Measurements from ENCODE around the gene SAYSD1.

Gene SAYSD1

DNA sequence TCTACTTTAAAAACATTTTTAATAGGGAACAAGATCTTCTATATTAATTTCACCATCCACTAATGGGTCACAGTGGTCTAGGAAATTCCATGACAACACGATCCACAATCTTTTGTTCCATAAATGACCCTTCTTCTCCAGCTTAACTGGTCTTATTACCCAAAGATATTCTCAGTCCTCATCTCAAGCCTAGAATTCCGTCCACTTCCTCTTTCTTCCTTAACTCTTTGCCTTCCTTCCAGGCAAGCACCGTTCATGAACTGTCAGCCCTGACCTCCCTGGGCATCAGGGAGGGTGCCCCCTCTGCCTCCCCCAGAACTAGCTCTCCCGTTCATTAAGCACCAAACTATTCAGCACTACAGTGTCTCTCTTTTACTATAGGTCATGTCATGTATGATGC is 8.0 kb downstream of the SAYSD1 start:
- Histone ChIP-seq H3K27ac (no peak overlapping the region), H3K36me3 (peaks cover 12% of the 10 kb centered on the region), H3K9me3 (ENCODE audit: severe bottlenecking) (no peaks in the 10 kb centered on the region), H3K27me3 (ENCODE audit: insufficient read depth, low read depth, severe bottlenecking) (no peaks in the 10 kb centered on the region), H3K4me3 (ENCODE audit: low read depth, low read length) (no peak overlapping the region)
- no peak for DNase-seq
- TF ChIP-seq, protein P1, sequence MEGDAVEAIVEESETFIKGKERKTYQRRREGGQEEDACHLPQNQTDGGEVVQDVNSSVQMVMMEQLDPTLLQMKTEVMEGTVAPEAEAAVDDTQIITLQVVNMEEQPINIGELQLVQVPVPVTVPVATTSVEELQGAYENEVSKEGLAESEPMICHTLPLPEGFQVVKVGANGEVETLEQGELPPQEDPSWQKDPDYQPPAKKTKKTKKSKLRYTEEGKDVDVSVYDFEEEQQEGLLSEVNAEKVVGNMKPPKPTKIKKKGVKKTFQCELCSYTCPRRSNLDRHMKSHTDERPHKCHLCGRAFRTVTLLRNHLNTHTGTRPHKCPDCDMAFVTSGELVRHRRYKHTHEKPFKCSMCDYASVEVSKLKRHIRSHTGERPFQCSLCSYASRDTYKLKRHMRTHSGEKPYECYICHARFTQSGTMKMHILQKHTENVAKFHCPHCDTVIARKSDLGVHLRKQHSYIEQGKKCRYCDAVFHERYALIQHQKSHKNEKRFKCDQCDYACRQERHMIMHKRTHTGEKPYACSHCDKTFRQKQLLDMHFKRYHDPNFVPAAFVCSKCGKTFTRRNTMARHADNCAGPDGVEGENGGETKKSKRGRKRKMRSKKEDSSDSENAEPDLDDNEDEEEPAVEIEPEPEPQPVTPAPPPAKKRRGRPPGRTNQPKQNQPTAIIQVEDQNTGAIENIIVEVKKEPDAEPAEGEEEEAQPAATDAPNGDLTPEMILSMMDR (IDR thresholded peaks at IDR 0.05; ENCODE audit: low read depth, low read length): no peak

- H3K4me3 ChIP-seq (ENCODE audit: low read depth, low read length): no peak overlapping the region
- peaks cover 8% of the 10 kb centered on the region; the same call in 1 of the 2 replicates for H3K36me3 ChIP-seq
- no peaks in the 10 kb centered on the region for H3K9me3 ChIP-seq (ENCODE audit: severe bottlenecking)
- H3K27ac ChIP-seq: no peak overlapping the region; the same call in 1 of the 2 replicates
- no peak for DNase-seq
- no peaks in the 10 kb centered on the region for H3K27me3 ChIP-seq (ENCODE audit: insufficient read depth, low read depth, severe bottlenecking)
- TF ChIP-seq, protein P1 (IDR thresholded peaks at IDR 0.05; ENCODE audit: low read depth, low read length): no peak
Measured at GRCh38 chr6:39104528-39104927, 10.5 kb downstream of the SAYSD1 start.

DNA sequence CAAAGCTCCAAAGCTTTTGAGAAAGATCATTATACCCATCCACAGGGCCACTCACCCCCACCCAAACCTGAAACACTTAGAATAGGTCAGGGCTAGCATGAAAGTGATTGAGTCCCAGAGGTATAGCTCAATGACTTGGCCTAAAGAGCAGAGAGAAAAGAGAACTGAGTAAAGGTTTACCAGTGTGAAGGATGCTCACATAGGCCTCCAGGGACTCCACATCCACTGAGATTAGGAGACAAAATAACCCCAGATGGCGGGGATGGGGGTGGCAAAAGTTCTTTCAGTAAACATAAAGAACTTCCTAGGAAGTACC is 12.2 kb downstream of the SAYSD1 start:
- H3K9me3 ChIP-seq (ENCODE audit: severe bottlenecking): no peaks in the 10 kb centered on the region

GRCh38 chr6:39102071-39102820 is 12.7 kb downstream of the SAYSD1 start:
- TF ChIP-seq, protein P1 (IDR thresholded peaks at IDR 0.05; ENCODE audit: low read depth, low read length): peak; percentile 74
- Histone ChIP-seq H3K27me3 (ENCODE audit: insufficient read depth, low read depth, severe bottlenecking) (no peaks in the 10 kb centered on the region), H3K9me3 (ENCODE audit: severe bottlenecking) (no peaks in the 10 kb centered on the region), H3K36me3 (peaks cover 3% of the 10 kb centered on the region; the same call in 1 of the 2 replicates), H3K4me3 (ENCODE audit: low read depth, low read length) (no peak overlapping the region), H3K27ac (no peak overlapping the region)
- peak; percentile 58 for DNase-seq

More for the DNA sequence above, 12.2 kb downstream of the SAYSD1 start:
- Histone ChIP-seq H3K27me3 (ENCODE audit: insufficient read depth, low read depth, severe bottlenecking) (no peaks in the 10 kb centered on the region), H3K36me3 (peaks cover 3% of the 10 kb centered on the region; the same call in 1 of the 2 replicates), H3K4me3 (ENCODE audit: low read depth, low read length) (no peak overlapping the region), H3K27ac (no peak overlapping the region)
- TF ChIP-seq, protein P1 (IDR thresholded peaks at IDR 0.05; ENCODE audit: low read depth, low read length): no peak
- DNase-seq: no peak

- no peak overlapping the region for H3K4me3 ChIP-seq (ENCODE audit: low read depth, low read length)
- DNase-seq: no peak
- peaks cover 2% of the 10 kb centered on the region; the same call in 1 of the 2 replicates for H3K36me3 ChIP-seq
- TF ChIP-seq, protein P1 (IDR thresholded peaks at IDR 0.05; ENCODE audit: low read depth, low read length): no peak
- no peak overlapping the region for H3K27ac ChIP-seq
- no peaks in the 10 kb centered on the region for H3K27me3 ChIP-seq (ENCODE audit: insufficient read depth, low read depth, severe bottlenecking)
- H3K9me3 ChIP-seq (ENCODE audit: severe bottlenecking): no peaks in the 10 kb centered on the region
Measured at GRCh38 chr6:39100358-39100757, 14.6 kb downstream of the SAYSD1 start.

DNA sequence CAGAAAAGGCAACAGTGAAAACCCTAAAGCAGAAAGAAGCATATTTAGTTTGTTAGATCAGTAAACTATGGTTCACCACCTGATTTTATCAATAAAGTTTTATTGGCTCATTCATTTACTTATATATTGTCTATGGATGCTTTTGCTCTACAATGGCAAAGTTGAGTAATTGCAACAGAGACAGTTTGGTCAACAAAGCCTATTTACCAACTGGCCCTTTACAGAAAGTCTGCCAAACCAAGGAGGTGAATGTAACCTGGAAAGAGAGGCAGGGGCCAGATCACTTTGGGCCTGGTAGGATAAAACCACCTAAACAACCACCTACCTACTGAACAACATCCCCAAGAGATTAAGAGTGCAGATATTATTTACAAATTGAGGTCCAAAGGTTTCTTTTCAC is 19.4 kb downstream of the SAYSD1 start:
- Histone ChIP-seq H3K36me3 (no peaks in the 10 kb centered on the region), H3K27ac (no peak overlapping the region), H3K27me3 (ENCODE audit: insufficient read depth, low read depth, severe bottlenecking) (no peaks in the 10 kb centered on the region), H3K9me3 (ENCODE audit: severe bottlenecking) (no peaks in the 10 kb centered on the region), H3K4me3 (ENCODE audit: low read depth, low read length) (no peak overlapping the region)
- TF ChIP-seq, protein P1 (IDR thresholded peaks at IDR 0.05; ENCODE audit: low read depth, low read length): no peak
- DNase-seq: no peak

All from WERI-Rb-1 (cell line).